ENCODE data around the gene EAF1.
"Not testable (repeated sequence)": the region's sequence is repeated elsewhere in the genome, so short reads cannot be mapped to it uniquely, and the experiment has no call there.

EAF1 gene

GRCh38 chr3:15405448-15406050 is 21.8 kb upstream of the EAF1 start:
- DNase-seq, result peak; percentile 47 to 82 (median 68)

- DNase-seq, result peak; percentile 77 to 94 (median 84)
Observed at GRCh38 chr3:15409239-15409638, 18.2 kb upstream of the EAF1 start.

GRCh38 chr3:15409774-15410173 is 17.6 kb upstream of the EAF1 start:
- DNase-seq, result no peak

- DNase-seq, result not testable (repeated sequence)
Observed at GRCh38 chr3:15410966-15411365, 16.4 kb upstream of the EAF1 start.

GRCh38 chr3:15420871-15421270 is 6.5 kb upstream of the EAF1 start:
- DNase-seq, result no peak

GRCh38 chr3:15426579-15427118 is 749 bp upstream of the EAF1 start:
- no peak for DNase-seq

- DNase-seq, result peak; percentile 26 to 41 (median 36)
Observed at GRCh38 chr3:15427981-15428380, 583 bp downstream of the EAF1 start.

GRCh38 chr3:15428539-15428938 is 1.1 kb downstream of the EAF1 start:
- DNase-seq, result peak; percentile 77 to 93 (median 81)

GRCh38 chr3:15429080-15429479 is 1.7 kb downstream of the EAF1 start:
- DNase-seq, result no peak

GRCh38 chr3:15430624-15431023 is 3.2 kb downstream of the EAF1 start:
- no peak for DNase-seq

GRCh38 chr3:15431256-15431837 is 3.9 kb downstream of the EAF1 start:
- DNase-seq, result peak in 3 of 4 experiments; percentile 19 to 32 (median 19)

- DNase-seq, result no peak
Observed at GRCh38 chr3:15433531-15433930, 6.1 kb downstream of the EAF1 start.

- DNase-seq, result no peak
Observed at GRCh38 chr3:15434756-15435155, 7.4 kb downstream of the EAF1 start.

GRCh38 chr3:15436246-15436645 is 8.8 kb downstream of the EAF1 start:
- no peak for DNase-seq

GRCh38 chr3:15438983-15439382 is 11.6 kb downstream of the EAF1 start:
- peak; percentile 59 to 82 (median 72) for DNase-seq

GRCh38 chr3:15439476-15439875 is 12.1 kb downstream of the EAF1 start:
- DNase-seq, result peak in 2 of 4 experiments; percentile 17 to 38

- DNase-seq, result peak; percentile 63 to 82 (median 70)
Observed at GRCh38 chr3:15440891-15441290, 13.5 kb downstream of the EAF1 start.

- DNase-seq, result no peak
Observed at GRCh38 chr3:15443826-15444524, 16.6 kb downstream of the EAF1 start.

- no peak for DNase-seq
Observed at GRCh38 chr3:15449489-15450224, 22.3 kb downstream of the EAF1 start.

GRCh38 chr3:15450438-15451215 is 23.2 kb downstream of the EAF1 start:
- no peak for DNase-seq

GRCh38 chr3:15451216-15452113 is 24.1 kb downstream of the EAF1 start:
- DNase-seq, result no peak
